Keratinocyte (primary cell): Measurements from ENCODE around the gene ZDHHC12.

ENCODE experiments used
- CTCF ChIP-seq, 3 experiments: IDR thresholded peaks in 1 of 3; conservative IDR thresholded peaks in 1 of 3; optimal IDR thresholded peaks in 1 of 3; 2 replicates in 2 of 3; 3 replicates in 1 of 3; pipeline versions ENCODE3 to v1.5.1; 2011; ENCODE audit warnings: low read length in 3 of 3, mild to moderate bottlenecking in 3 of 3, moderate library complexity in 2 of 3, control low read depth in 1 of 3, inconsistent platforms in 1 of 3; ENCODE audit not compliant: insufficient read depth in 2 of 3; ENCODE audit errors: extremely low read depth in 1 of 3
- EZH2 ChIP-seq: IDR thresholded peaks from one replicate; pipeline ENCODE4 v1.6.1; 2012; ENCODE audit warnings: inconsistent platforms, mild to moderate bottlenecking, low read length, moderate library complexity

- TF ChIP-seq CTCF (optimal IDR thresholded peaks at IDR 0.05 in 1 of 3, IDR thresholded peaks at IDR 0.05 in 1 of 3, conservative IDR thresholded peaks at IDR 0.05 in 1 of 3; ENCODE audit: extremely low read depth in 1 of 3, insufficient read depth in 2 of 3, low read length in 3 of 3) (no peak), EZH2 (no peak)
These were observed 35.2 kb downstream of the ZDHHC12 start, which contains the start of gene SET for GRCh38 chr9:128688501-128689292.
